Kidney epithelial cell (primary cell): ENCODE results near the gene JARID2. TPM values are rescaled to one million over a fixed set of nuclear protein-coding genes. Genes with fewer than 3 reads are reported as not detected.

Experiments
- DNase-seq: peaks from one replicate; pipeline ENCODE4 v3.0.0-alpha.2; 2010; ENCODE audit warnings: low read depth
- H3K27me3 ChIP-seq: 2 replicates; pipeline ENCODE4 v1.6.0; 2011; ENCODE audit warnings: low read length; ENCODE audit not compliant: control insufficient read depth, insufficient read depth
- H3K36me3 ChIP-seq: 2 replicates; pipeline ENCODE4 v1.5.1; 2011; ENCODE audit warnings: low read length; ENCODE audit not compliant: control insufficient read depth, insufficient read depth
- H3K4me3 ChIP-seq: 2 replicates; pipeline ENCODE4 v1.5.1; 2011; ENCODE audit warnings: low read depth, mild to moderate bottlenecking, control low read depth, low read length
- total RNA-seq: library from RNA; depleted of rRNA; stranded (reverse); fragments of >200 nt; gene quantifications from 2 replicates; pipeline ENCODE4 v1.2.3, GENCODE V29; 2015
- TF ChIP-seq, protein P1 (sequence below): IDR thresholded peaks from 2 replicates; pipeline ENCODE4 v1.5.1; 2011; ENCODE audit warnings: mild to moderate bottlenecking, moderate library complexity, low read length, control low read depth, inconsistent platforms; ENCODE audit not compliant: insufficient read depth, poor library complexity, severe bottlenecking

The JARID2 gene
- total RNA-seq, 1 donor from 2014 or later = 15.2 TPM

DNA sequence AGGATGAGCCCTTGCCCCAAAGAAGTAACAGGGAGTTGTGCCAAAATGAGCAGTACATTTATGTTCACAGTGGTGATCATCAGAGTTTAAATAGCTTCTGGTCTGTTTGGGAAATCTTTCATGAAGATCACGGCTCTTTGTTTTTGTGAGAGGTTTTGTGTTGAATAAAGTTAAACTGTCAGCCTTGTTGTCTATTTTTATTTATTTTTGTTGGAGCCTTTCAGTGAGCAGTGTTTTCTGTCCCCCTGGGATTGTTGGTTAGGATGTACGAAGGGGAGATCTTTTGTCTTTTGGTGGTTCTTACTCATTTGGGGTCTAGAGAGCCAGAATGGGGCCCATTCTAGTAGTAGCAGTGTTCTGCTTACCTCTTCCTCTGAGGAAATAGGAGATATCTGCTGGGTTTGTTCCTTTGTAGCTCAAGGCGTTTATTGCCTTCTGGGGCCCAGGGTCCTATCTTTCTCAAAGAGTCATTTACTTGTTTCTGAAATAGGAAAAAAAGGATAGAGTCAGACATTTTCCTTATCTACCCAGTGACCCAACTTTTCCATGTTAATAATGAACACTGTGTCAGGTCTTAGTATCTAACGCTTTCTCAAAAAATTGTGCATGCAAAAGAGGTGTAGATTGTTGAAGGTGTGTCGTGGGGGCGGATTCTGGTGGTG lies 157.4 kb downstream of the JARID2 start:
- Histone ChIP-seq H3K36me3 (no peaks in the 10 kb centered on the region), H3K27me3 (no peaks in the 10 kb centered on the region), H3K4me3 (no peak overlapping the region)
- TF ChIP-seq, protein P1, sequence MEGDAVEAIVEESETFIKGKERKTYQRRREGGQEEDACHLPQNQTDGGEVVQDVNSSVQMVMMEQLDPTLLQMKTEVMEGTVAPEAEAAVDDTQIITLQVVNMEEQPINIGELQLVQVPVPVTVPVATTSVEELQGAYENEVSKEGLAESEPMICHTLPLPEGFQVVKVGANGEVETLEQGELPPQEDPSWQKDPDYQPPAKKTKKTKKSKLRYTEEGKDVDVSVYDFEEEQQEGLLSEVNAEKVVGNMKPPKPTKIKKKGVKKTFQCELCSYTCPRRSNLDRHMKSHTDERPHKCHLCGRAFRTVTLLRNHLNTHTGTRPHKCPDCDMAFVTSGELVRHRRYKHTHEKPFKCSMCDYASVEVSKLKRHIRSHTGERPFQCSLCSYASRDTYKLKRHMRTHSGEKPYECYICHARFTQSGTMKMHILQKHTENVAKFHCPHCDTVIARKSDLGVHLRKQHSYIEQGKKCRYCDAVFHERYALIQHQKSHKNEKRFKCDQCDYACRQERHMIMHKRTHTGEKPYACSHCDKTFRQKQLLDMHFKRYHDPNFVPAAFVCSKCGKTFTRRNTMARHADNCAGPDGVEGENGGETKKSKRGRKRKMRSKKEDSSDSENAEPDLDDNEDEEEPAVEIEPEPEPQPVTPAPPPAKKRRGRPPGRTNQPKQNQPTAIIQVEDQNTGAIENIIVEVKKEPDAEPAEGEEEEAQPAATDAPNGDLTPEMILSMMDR = no peak
- DNase-seq = no peak

DNA sequence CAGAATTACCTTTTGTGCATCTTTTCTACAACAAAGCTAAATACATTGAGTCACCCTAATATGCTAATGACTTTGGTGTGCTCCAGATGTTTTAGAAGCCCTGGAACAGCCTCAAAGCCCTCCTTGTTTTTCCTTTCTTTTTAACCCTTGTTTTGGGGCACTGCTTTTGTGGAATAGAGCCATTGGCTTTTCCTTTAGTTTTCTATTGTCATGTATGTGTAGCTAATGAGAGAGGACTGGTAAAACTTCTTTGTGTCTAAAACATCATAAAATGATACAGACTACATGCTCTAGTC lies 158.8 kb downstream of the JARID2 start:
- H3K27me3 ChIP-seq = no peaks in the 10 kb centered on the region
- no peaks in the 10 kb centered on the region for H3K36me3 ChIP-seq
- TF ChIP-seq, protein P1 = no peak
- DNase-seq = no peak
- H3K4me3 ChIP-seq = no peak overlapping the region

DNA sequence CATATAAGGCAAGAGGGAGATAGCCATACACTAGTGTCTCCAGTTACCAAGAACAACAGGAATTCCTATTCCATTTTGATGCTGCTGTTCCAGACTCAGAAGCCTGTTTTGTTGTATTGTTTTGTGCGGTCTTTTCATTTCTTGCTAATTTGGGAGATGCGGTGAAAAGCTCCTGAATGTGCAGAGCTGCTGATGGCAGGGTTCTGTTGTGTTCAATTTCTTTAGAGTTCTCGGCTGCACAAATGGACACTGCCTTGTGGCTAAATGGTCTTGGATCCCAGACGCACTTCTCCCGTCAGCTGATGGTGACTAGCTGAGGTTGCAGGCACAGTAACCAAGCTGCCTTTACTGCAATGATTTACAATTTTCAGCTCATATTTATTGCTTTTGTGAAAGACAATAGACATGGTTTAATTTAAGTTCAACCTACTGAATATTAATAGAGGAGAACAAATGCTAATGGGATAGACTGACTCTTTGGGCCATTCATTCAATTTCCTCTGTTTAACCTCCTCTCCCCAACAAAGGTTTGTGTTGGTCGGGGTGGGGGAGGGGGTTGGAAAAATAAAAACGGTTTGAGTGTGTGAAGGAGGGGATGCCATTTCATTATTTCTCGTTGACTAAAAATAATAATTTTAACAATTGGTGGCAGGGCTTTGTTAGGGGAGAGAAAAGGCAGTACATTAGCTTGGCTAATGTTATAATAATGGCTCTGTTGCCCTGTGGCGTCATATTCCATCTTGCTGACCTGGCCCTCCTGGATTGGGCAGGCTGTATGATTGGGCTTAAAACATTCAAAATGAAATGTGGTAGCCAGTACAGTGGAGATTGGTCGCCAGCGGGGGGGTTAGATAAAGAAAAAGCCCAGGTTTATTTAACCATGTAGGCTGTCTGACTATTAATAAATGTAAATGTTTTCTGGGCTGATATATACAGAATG lies 159.5 kb downstream of the JARID2 start:
- H3K4me3 ChIP-seq = no peak overlapping the region
- no peaks in the 10 kb centered on the region for H3K27me3 ChIP-seq
- H3K36me3 ChIP-seq = no peaks in the 10 kb centered on the region
- TF ChIP-seq, protein P1 = no peak
- DNase-seq = no peak

DNA sequence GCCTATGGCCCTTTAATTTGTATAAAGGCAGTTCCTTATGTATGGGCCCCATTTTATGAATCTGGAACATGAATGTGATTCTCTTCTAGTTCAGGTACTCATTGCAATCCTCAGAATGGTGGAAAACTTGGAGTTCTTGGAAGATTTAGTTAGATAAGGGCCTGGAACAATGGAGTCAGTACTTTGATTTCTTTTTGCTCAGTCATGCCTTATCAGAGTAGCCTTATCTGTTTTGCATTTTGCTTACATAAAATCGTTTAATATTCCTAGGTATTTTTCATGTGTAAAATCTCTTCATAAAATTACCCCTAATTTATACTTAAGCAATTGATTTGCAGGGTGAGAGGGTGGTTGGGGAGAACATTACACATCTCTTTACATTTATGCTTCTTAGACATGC lies 160.6 kb downstream of the JARID2 start:
- TF ChIP-seq, protein P1 = no peak
- no peaks in the 10 kb centered on the region for H3K36me3 ChIP-seq
- H3K4me3 ChIP-seq = no peak overlapping the region
- DNase-seq = no peak
- no peaks in the 10 kb centered on the region for H3K27me3 ChIP-seq

DNA sequence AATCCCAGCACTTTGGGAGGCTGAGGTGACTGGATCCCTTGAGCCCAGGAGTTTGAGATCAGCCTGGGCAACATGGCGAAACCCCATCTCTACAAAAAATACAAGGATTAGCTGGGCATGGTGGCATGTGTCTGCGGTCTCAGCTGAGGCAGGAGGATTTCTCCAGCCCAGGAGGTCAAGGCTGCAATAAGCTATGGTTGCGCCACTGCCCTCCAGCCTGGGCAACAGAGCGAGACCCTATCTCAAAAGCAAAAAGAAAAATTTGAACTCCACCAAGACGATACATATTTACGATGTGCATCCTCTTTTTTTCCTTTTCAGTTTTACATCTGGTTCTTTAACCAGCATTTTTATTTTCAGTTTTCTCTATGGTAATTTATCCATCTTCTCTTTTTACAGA lies 162.1 kb downstream of the JARID2 start:
- Histone ChIP-seq H3K4me3 (no peak overlapping the region), H3K36me3 (no peaks in the 10 kb centered on the region), H3K27me3 (no peaks in the 10 kb centered on the region)
- DNase-seq = no peak
- TF ChIP-seq, protein P1 = no peak
